ENCODE results near the gene HSPB8. TPM values are rescaled to one million over a fixed set of nuclear protein-coding genes. Genes with fewer than 3 reads are reported as not detected.

Gene HSPB8
- total RNA-seq, 2 experiments from 2014 or later = not detected

DNA sequence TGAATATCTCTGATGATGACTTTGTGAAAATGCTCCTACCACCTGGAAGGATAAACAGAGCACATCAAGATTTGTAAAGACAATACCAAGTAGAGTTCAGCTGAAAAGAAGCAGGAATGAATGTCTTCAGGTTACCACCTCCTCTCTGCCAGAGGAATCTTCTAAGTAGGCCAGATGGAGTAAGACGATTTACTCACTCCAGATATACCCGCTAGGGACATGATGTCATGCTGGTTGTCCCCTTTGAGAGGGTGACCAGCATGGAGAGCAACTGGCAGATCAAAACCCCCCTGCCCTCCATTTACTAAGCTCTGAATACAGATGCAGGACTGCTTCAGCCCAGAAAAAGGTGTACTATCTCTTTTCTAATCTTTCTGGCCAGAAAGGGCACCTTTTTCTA is 39.3 kb upstream of the HSPB8 start:
- Histone ChIP-seq H3K79me2 (ENCODE audit: insufficient read depth, low read depth, low read length) (no peaks in the 10 kb centered on the region), H4K20me1 (ENCODE audit: insufficient read depth, low read length) (no peaks in the 10 kb centered on the region), H2AFZ (ENCODE audit: low read length) (no peak overlapping the region), H3K4me3 (ENCODE audit: low read depth, low read length, poor library complexity, severe bottlenecking) (no peak overlapping the region), H3K9me3 (ENCODE audit: low read length) (no peaks in the 10 kb centered on the region), H3K4me1 (ENCODE audit: insufficient read depth, low read length, poor library complexity, severe bottlenecking) (no peaks in the 10 kb centered on the region), H3K27ac (ENCODE audit: low read depth, low read length, poor library complexity, severe bottlenecking) (no peak overlapping the region), H3K4me2 (ENCODE audit: low read length) (no peak overlapping the region), H3K9me2 (ENCODE audit: insufficient read depth, low read length) (no peaks in the 10 kb centered on the region), H3K36me3 (ENCODE audit: insufficient read depth, low read length) (no peaks in the 10 kb centered on the region)
- ChIA-PET CTCF (ENCODE audit: unreplicated experiment) (no interaction called here), POLR2A (no interaction called here)
- no TSS peak for BruUV-seq (replicated peaks)
- TF ChIP-seq, protein P1, sequence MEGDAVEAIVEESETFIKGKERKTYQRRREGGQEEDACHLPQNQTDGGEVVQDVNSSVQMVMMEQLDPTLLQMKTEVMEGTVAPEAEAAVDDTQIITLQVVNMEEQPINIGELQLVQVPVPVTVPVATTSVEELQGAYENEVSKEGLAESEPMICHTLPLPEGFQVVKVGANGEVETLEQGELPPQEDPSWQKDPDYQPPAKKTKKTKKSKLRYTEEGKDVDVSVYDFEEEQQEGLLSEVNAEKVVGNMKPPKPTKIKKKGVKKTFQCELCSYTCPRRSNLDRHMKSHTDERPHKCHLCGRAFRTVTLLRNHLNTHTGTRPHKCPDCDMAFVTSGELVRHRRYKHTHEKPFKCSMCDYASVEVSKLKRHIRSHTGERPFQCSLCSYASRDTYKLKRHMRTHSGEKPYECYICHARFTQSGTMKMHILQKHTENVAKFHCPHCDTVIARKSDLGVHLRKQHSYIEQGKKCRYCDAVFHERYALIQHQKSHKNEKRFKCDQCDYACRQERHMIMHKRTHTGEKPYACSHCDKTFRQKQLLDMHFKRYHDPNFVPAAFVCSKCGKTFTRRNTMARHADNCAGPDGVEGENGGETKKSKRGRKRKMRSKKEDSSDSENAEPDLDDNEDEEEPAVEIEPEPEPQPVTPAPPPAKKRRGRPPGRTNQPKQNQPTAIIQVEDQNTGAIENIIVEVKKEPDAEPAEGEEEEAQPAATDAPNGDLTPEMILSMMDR (conservative IDR thresholded peaks at IDR 0.05; ENCODE audit: low read length) = no peak
- TF ChIP-seq EZH2phosphoT487 (IDR thresholded peaks at IDR 0.05; ENCODE audit: borderline replicate concordance, low read depth, low read length) = no peak
- no peak for DNase-seq (ENCODE audit: low spot score)
- intact Hi-C loops (cut with micrococcal nuclease; ENCODE audit: unreplicated experiment) = no loop called here

DNA sequence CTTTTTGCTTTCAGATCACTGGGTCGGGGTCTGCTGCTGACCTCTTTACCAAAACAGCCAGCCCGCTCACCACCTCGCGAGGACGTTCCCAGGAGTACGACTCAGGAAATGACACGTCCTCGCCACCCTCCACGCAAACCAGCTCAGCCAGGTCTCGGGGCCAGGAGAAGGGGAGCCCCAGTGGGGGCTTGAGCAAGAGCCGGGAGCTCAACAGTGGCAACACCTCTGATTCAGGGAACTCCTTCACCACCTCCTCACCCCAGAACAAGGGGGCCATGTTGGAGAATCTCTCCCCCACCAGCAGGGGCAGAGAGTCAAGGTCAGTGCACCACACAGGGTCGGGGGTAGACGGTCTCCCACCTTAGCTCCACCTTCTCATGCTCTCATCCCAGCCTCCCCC is 33.4 kb upstream of the HSPB8 start:
- TF ChIP-seq EZH2phosphoT487 (IDR thresholded peaks at IDR 0.05; ENCODE audit: borderline replicate concordance, low read depth, low read length) = no peak
- TF ChIP-seq, protein P1 (conservative IDR thresholded peaks at IDR 0.05; ENCODE audit: low read length) = no peak
- intact Hi-C loops (cut with micrococcal nuclease; ENCODE audit: unreplicated experiment) = no loop called here
- no peak overlapping the region for H3K27ac ChIP-seq (ENCODE audit: low read depth, low read length, poor library complexity, severe bottlenecking)
- H3K4me1 ChIP-seq (ENCODE audit: insufficient read depth, low read length, poor library complexity, severe bottlenecking) = no peaks in the 10 kb centered on the region
- H3K9me3 ChIP-seq (ENCODE audit: low read length) = no peaks in the 10 kb centered on the region
- ChIA-PET POLR2A (no interaction called here), CTCF (ENCODE audit: unreplicated experiment) (no interaction called here)
- no peaks in the 10 kb centered on the region for H3K36me3 ChIP-seq (ENCODE audit: insufficient read depth, low read length)
- no peak for DNase-seq (ENCODE audit: low spot score)
- no peak overlapping the region for H3K4me2 ChIP-seq (ENCODE audit: low read length)
- no peak overlapping the region for H2AFZ ChIP-seq (ENCODE audit: low read length)
- no peak overlapping the region for H3K4me3 ChIP-seq (ENCODE audit: low read depth, low read length, poor library complexity, severe bottlenecking)
- no peaks in the 10 kb centered on the region for H4K20me1 ChIP-seq (ENCODE audit: insufficient read depth, low read length)
- H3K9me2 ChIP-seq (ENCODE audit: insufficient read depth, low read length) = no peaks in the 10 kb centered on the region
- no peaks in the 10 kb centered on the region for H3K79me2 ChIP-seq (ENCODE audit: insufficient read depth, low read depth, low read length)
- no TSS peak for BruUV-seq (replicated peaks)

DNA sequence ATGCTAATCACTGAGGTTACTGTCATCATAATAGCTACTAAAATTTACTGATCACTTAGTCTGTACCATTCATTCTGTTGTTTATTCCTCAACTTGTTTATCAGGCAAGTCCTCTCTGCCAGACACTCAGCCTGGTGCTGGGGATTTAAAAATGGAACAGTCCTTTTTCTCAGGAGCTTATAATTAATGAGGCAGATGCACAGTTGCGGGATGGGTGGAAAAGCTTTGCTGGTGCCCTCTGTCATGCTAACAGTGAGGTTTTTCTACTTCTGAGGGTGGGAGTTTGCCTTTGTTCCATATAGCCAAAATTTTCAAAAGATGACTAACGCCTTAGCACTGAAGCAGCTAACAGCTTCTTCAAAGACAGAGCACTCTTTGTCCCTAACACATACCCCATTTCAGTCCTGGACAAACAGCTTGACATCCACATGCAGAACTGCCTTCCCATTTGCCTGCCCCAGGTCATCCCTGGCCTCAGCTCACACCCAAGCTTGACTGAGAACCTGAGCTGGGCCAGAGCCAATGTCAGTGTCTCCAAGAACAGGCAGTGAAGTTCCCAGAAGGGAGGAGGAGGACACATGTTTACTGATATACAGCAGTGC is 30.8 kb upstream of the HSPB8 start:
- H3K4me2 ChIP-seq (ENCODE audit: low read length) = no peak overlapping the region
- BruUV-seq (replicated peaks) = no TSS peak
- DNase-seq (ENCODE audit: low spot score) = no peak
- ChIA-PET CTCF (ENCODE audit: unreplicated experiment) (no interaction called here), POLR2A (no interaction called here)
- no peak overlapping the region for H3K4me3 ChIP-seq (ENCODE audit: low read depth, low read length, poor library complexity, severe bottlenecking)
- intact Hi-C loops (cut with micrococcal nuclease; ENCODE audit: unreplicated experiment) = no loop called here
- H3K27ac ChIP-seq (ENCODE audit: low read depth, low read length, poor library complexity, severe bottlenecking) = no peak overlapping the region
- no peaks in the 10 kb centered on the region for H3K36me3 ChIP-seq (ENCODE audit: insufficient read depth, low read length)
- no peaks in the 10 kb centered on the region for H3K4me1 ChIP-seq (ENCODE audit: insufficient read depth, low read length, poor library complexity, severe bottlenecking)
- H3K79me2 ChIP-seq (ENCODE audit: insufficient read depth, low read depth, low read length) = no peaks in the 10 kb centered on the region
- H2AFZ ChIP-seq (ENCODE audit: low read length) = no peak overlapping the region
- no peaks in the 10 kb centered on the region for H3K9me3 ChIP-seq (ENCODE audit: low read length)
- TF ChIP-seq, protein P1 (conservative IDR thresholded peaks at IDR 0.05; ENCODE audit: low read length) = no peak
- no peak for TF ChIP-seq EZH2phosphoT487 (IDR thresholded peaks at IDR 0.05; ENCODE audit: borderline replicate concordance, low read depth, low read length)
- no peaks in the 10 kb centered on the region for H4K20me1 ChIP-seq (ENCODE audit: insufficient read depth, low read length)
- no peaks in the 10 kb centered on the region for H3K9me2 ChIP-seq (ENCODE audit: insufficient read depth, low read length)
